ENCODE results near the gene RPL41. TPM values are rescaled to one million over a fixed set of nuclear protein-coding genes. Genes with fewer than 3 reads are reported as not detected.

The RPL41 gene
- total RNA-seq, 3 donors from 2014 or later, result 3,675 to 5,580 (median 4,429) TPM

DNA sequence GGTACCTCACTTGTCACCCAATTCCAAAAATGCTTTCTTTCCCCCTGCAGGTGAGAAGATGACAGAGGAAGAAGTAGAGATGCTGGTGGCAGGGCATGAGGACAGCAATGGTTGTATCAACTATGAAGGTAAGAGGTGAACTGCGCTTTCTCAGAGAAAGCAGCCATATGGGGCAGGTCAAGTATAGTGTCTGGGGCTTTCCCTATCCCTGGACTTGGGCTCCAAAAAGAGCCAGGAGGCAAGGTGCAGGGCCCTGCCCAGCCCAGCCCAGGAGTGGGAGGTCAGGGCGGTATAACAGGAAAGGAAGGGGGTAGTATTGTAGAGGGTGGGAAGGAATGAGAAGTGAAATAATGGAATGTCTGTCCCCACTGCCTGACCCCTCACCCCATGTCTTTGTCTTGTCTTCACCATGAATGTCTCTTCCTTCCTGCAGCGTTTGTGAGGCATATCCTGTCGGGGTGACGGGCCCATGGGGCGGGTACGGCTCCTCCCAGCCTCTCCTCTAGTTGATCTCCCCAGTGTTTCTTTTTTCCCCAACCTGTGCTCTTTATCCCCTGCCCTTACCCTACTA is 43.8 kb downstream of the RPL41 start:
- Histone ChIP-seq H3K27me3 (no peaks in the 10 kb centered on the region), H3K36me3 (peaks cover 4% of the 10 kb centered on the region), H3K4me3 (peak overlapping the region; percentile 89 to 97 (median 94)), H3K27ac (peak overlapping the region; percentile 100), H3K9me3 (no peaks in the 10 kb centered on the region), H3K4me1 (peaks cover 4 to 25% of the 10 kb centered on the region in 2 donors)
- no peak for DNase-seq (ENCODE audit: low spot score in 2 of 2)
- TF ChIP-seq POLR2AphosphoS5 (IDR thresholded peaks at IDR 0.05) (no peak), POLR2A (IDR thresholded peaks at IDR 0.05) (no peak)
- TF ChIP-seq, protein P1, sequence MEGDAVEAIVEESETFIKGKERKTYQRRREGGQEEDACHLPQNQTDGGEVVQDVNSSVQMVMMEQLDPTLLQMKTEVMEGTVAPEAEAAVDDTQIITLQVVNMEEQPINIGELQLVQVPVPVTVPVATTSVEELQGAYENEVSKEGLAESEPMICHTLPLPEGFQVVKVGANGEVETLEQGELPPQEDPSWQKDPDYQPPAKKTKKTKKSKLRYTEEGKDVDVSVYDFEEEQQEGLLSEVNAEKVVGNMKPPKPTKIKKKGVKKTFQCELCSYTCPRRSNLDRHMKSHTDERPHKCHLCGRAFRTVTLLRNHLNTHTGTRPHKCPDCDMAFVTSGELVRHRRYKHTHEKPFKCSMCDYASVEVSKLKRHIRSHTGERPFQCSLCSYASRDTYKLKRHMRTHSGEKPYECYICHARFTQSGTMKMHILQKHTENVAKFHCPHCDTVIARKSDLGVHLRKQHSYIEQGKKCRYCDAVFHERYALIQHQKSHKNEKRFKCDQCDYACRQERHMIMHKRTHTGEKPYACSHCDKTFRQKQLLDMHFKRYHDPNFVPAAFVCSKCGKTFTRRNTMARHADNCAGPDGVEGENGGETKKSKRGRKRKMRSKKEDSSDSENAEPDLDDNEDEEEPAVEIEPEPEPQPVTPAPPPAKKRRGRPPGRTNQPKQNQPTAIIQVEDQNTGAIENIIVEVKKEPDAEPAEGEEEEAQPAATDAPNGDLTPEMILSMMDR (IDR thresholded peaks at IDR 0.05), result no peak
- intact Hi-C loops (cut with DNase I; ENCODE audit: low total_unique reads), result no loop called here

DNA sequence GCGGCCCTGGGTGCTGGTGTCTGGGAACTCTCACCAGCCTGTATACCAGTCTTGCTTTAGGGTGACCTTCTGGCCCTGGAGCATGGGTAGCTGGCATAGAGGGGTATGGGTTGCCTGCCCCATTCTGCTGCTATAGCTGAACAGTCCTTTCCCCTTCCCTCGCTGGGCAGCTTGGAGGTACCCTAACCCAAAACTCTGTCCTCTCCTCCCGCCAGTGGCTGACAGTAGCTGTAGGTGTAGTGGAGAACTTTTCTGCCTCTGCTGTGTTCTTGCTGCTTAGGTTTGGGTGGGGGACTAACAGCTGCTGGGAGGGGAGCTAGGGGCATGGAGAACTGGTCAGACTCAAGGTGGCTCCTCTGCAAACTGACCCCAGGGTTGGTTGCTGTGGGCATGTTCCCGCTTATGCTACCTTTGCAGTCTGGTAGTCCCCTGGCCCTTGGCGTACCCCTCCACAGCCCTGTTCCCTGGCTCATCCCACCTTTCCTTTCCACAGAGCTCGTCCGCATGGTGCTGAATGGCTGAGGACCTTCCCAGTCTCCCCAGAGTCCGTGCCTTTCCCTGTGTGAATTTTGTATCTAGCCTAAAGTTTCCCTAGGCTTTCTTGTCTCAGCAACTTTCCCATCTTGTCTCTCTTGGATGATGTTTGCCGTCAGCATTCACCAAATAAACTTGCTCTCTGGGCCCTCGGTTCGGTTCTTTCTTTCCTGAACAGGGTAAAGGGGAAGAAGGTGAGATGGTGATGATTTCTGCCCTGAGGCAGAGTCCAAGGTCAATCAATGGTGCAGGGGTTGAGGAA is 44.7 kb downstream of the RPL41 start:
- DNase-seq (ENCODE audit: low spot score in 2 of 2), result no peak
- intact Hi-C loops (cut with DNase I; ENCODE audit: low total_unique reads), result no loop called here
- TF ChIP-seq, protein P1 (IDR thresholded peaks at IDR 0.05), result no peak
- peak in 1 of 3 donors; percentile 42 for TF ChIP-seq POLR2AphosphoS5 (IDR thresholded peaks at IDR 0.05)
- peaks cover 4 to 25% of the 10 kb centered on the region in 2 donors for H3K4me1 ChIP-seq
- H3K9me3 ChIP-seq, result no peaks in the 10 kb centered on the region
- H3K36me3 ChIP-seq, result peaks cover 5% of the 10 kb centered on the region
- peak overlapping the region; percentile 89 to 97 (median 94) for H3K4me3 ChIP-seq
- peak overlapping the region; percentile 100 for H3K27ac ChIP-seq
- no peaks in the 10 kb centered on the region for H3K27me3 ChIP-seq

DNA sequence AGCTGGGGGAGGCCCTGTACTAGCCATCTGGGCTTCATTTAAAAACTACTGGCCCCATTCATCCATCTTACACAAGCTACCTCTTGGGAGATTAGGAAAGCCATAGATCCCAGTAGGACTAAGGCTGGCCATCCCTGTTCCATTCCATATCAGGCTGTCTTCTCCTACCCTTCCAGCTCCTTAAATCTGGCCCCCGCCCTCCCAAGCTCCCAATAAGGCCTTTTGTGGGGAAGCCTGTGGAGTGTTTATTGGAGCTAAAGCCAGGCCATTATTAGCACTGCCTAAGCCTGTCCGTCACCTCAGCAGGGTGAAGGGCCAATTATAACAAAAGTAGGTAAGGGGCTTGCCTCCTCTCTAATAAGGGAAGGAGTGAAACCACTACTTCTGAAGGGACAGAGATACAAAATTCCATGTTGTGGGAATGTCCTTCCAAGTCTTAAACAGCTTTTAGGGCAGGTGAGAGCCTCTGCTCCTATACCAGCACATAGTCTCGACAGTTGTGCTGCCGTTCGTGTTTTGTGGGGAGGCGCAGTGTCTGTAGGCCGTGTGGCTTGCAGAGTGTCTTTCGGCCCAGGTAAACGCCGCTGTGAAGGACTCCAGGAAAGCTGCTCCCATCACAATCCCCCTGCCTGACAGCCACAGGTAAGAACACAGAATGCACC is 45.4 kb downstream of the RPL41 start:
- intact Hi-C loops (cut with DNase I; ENCODE audit: low total_unique reads), result no loop called here
- Histone ChIP-seq H3K27me3 (no peaks in the 10 kb centered on the region), H3K27ac (peak overlapping the region; percentile 100), H3K36me3 (peaks cover 5% of the 10 kb centered on the region), H3K9me3 (no peaks in the 10 kb centered on the region), H3K4me3 (peak overlapping the region in 2 of 3 donors; percentile 94 to 97), H3K4me1 (peaks cover 4 to 25% of the 10 kb centered on the region in 2 donors)
- TF ChIP-seq POLR2A (IDR thresholded peaks at IDR 0.05) (no peak), POLR2AphosphoS5 (IDR thresholded peaks at IDR 0.05) (no peak)
- TF ChIP-seq, protein P1 (IDR thresholded peaks at IDR 0.05), result no peak
- DNase-seq (ENCODE audit: low spot score in 2 of 2), result no peak

DNA sequence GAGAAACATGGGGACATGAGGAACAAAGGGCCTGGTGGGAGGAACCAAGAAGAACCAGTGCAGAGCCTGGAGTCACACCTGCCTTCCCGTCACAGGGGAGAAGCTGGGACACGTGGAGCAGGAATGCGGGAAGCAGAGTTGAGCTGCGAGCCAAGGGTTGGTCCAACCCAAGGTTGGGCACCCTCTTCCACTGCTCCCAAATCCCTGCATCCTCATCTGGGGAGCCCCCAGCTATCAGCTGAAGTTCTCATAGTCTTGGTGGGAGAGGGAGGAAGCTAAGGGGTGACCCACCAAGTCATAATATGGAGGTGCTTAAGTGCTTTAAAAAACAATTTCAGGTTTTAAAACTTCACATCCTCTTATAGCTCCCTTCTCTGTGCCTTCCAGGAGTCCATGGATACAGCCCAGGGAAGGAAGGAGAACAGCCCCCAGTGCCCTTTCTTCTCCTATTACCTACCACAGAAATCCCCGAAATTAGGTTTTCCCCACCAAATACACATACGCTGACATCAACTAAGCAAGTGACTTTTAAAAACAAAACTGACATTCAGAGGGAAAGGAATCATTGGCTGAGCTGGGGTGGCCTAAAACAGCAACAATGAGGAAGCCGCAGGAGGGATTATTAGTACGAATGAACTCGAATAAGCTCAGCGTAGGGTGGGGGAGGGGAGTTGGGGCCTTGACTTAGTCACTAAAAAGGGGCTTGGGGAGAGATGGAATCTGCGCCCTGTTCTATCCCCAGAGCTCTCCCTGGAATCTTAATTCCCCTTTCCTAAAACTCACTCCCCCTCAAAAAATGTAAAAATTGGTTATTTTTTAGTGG is 46.2 kb downstream of the RPL41 start:
- no peak for DNase-seq (ENCODE audit: low spot score in 2 of 2)
- Histone ChIP-seq H3K27ac (peak overlapping the region; percentile 40 to 100), H3K36me3 (peaks cover 5% of the 10 kb centered on the region), H3K9me3 (no peaks in the 10 kb centered on the region), H3K4me1 (peaks cover 4 to 25% of the 10 kb centered on the region in 2 donors), H3K4me3 (no peak overlapping the region), H3K27me3 (no peaks in the 10 kb centered on the region)
- TF ChIP-seq, protein P1 (IDR thresholded peaks at IDR 0.05), result no peak
- TF ChIP-seq POLR2AphosphoS5 (IDR thresholded peaks at IDR 0.05), result peak; percentile 11 to 56 (median 44)
- intact Hi-C loops (cut with DNase I; ENCODE audit: low total_unique reads), result no loop called here
